Globus pallidus (tissue), 1 donor: ENCODE results near the gene MTFMT.
"Not testable (repeated sequence)": the region's sequence is repeated elsewhere in the genome, so short reads cannot be mapped to it uniquely, and the experiment has no call there.

Experiments
- DNase-seq: peaks from one replicate; pipeline ENCODE4 v3.0.0-alpha.2; 2015; ENCODE audit warnings: low spot score

The MTFMT gene

GRCh38 chr15:65038836-65039235, 9.4 kb upstream of the MTFMT start:
- DNase-seq: no peak

GRCh38 chr15:65038428-65038827, 9.0 kb upstream of the MTFMT start:
- DNase-seq: no peak

GRCh38 chr15:65037309-65037708, 7.9 kb upstream of the MTFMT start:
- DNase-seq: no peak

- DNase-seq: no peak
These were observed 5.3 kb upstream of the MTFMT start for GRCh38 chr15:65034719-65035118.

- peak; percentile 45 for DNase-seq
These were observed 4.3 kb upstream of the MTFMT start for GRCh38 chr15:65033659-65034269.

GRCh38 chr15:65032801-65033537, 3.5 kb upstream of the MTFMT start:
- peak; percentile 52 for DNase-seq

- no peak for DNase-seq
These were observed 333 bp upstream of the MTFMT start for GRCh38 chr15:65029736-65030208.

- no peak for DNase-seq
These were observed 1.1 kb downstream of the MTFMT start for GRCh38 chr15:65028338-65028737.

GRCh38 chr15:65027593-65027992, 1.8 kb downstream of the MTFMT start:
- DNase-seq: no peak

GRCh38 chr15:65026756-65027155, 2.7 kb downstream of the MTFMT start:
- DNase-seq: no peak

- no peak for DNase-seq
These were observed 8.0 kb downstream of the MTFMT start for GRCh38 chr15:65021488-65021887.

GRCh38 chr15:65020419-65020818, 9.0 kb downstream of the MTFMT start:
- no peak for DNase-seq

GRCh38 chr15:65011198-65011597, 18.2 kb downstream of the MTFMT start:
- DNase-seq: not testable (repeated sequence)

- no peak for DNase-seq
These were observed 20.5 kb downstream of the MTFMT start for GRCh38 chr15:65008983-65009382.

- DNase-seq: no peak
These were observed 22.6 kb downstream of the MTFMT start for GRCh38 chr15:65006876-65007275.

GRCh38 chr15:65004993-65005392, 24.4 kb downstream of the MTFMT start:
- DNase-seq: no peak

GRCh38 chr15:64997745-64998375, 31.6 kb downstream of the MTFMT start:
- DNase-seq: no peak

GRCh38 chr15:64997066-64997465, 32.4 kb downstream of the MTFMT start:
- no peak for DNase-seq

- DNase-seq: no peak
These were observed 36.1 kb downstream of the MTFMT start for GRCh38 chr15:64993290-64993689.

GRCh38 chr15:64991536-64992135, 37.8 kb downstream of the MTFMT start:
- no peak for DNase-seq

GRCh38 chr15:64990168-64990470, 39.3 kb downstream of the MTFMT start:
- no peak for DNase-seq

GRCh38 chr15:64989416-64990167, 39.8 kb downstream of the MTFMT start, which contains the start of gene SPG21:
Gene SPG21 (minus strand): TSS chr15:64989914. CDS start chr15:64983569, 6,345 bp downstream.
- peak; percentile 91 for DNase-seq
